Loucy (cell line): Measurements from ENCODE around the gene RPP21.
A peak's percentile ranks its signal among the peaks of the same experiment; 100 is the strongest.

Experiments
- H2AFZ ChIP-seq: fragments of 200-600 bp; sonication (generic); 2 replicates; pipeline ENCODE4 v1.6.0; 2016; ENCODE audit warnings: antibody characterized with exemption, mild to moderate bottlenecking, low read length, moderate library complexity
- H3F3A ChIP-seq: fragments of 200-600 bp; 2 replicates; pipeline ENCODE4 v1.6.0; 2016; ENCODE audit warnings: antibody characterized with exemption, low read depth, mild to moderate bottlenecking
- H3K27me3 ChIP-seq: fragments of 200-600 bp; sonication (generic); 2 replicates; pipeline ENCODE4 v1.6.1; 2014; ENCODE audit warnings: low read length, mild to moderate bottlenecking; ENCODE audit not compliant: insufficient read depth, poor library complexity, severe bottlenecking
- H3K36me3 ChIP-seq: fragments of 200-600 bp; sonication (generic); 2 replicates; pipeline ENCODE4 v1.6.1; 2016; ENCODE audit warnings: low read length; ENCODE audit not compliant: insufficient read depth
- H3K4me1 ChIP-seq: fragments of 200-600 bp; sonication (generic); 2 replicates; pipeline ENCODE4 v1.5.1; 2014; ENCODE audit warnings: low read length, mild to moderate bottlenecking; ENCODE audit not compliant: insufficient read depth, poor library complexity, severe bottlenecking
- H3K4me2 ChIP-seq: fragments of 200-600 bp; sonication (generic); 2 replicates; pipeline ENCODE4 v1.6.0; 2014; ENCODE audit warnings: antibody characterized with exemption, low read length, low read depth, mild to moderate bottlenecking; ENCODE audit not compliant: poor library complexity, severe bottlenecking
- H3K4me3 ChIP-seq: fragments of 200-600 bp; sonication (generic); 2 replicates; pipeline ENCODE4 v1.5.1; 2014; ENCODE audit warnings: low read length, mild to moderate bottlenecking, mixed read lengths; ENCODE audit not compliant: poor library complexity, severe bottlenecking
- H3K79me2 ChIP-seq: fragments of 200-600 bp; sonication (generic); 2 replicates; pipeline ENCODE4 v1.6.1; 2014; ENCODE audit warnings: low read length; ENCODE audit not compliant: insufficient read depth
- H3K9ac ChIP-seq: fragments of 200-600 bp; sonication (generic); 2 replicates; pipeline ENCODE4 v1.6.0; 2014; ENCODE audit warnings: mild to moderate bottlenecking, low read depth, low read length, moderate library complexity; ENCODE audit not compliant: poor library complexity, severe bottlenecking
- H3K9me2 ChIP-seq: fragments of 200-600 bp; sonication (generic); replicated peaks from 2 replicates; pipeline ENCODE4 v1.6.1; 2016; ENCODE audit warnings: low read depth, low read length, mixed read lengths
- H3K9me3 ChIP-seq: fragments of 200-600 bp; sonication (generic); 2 replicates; pipeline ENCODE4 v1.6.1; 2014; ENCODE audit warnings: mild to moderate bottlenecking, antibody characterized with exemption, low read length, low read depth; ENCODE audit not compliant: insufficient read depth
- H4K20me1 ChIP-seq: fragments of 200-600 bp; sonication (generic); 2 replicates; pipeline ENCODE4 v1.6.0; 2014; ENCODE audit warnings: antibody characterized with exemption, low read length, mild to moderate bottlenecking; ENCODE audit not compliant: insufficient read depth, poor library complexity, severe bottlenecking
- CTCF ChIP-seq: fragments of 200-600 bp; sonication (generic); conservative IDR thresholded peaks from 2 replicates; pipeline ENCODE4 v1.5.1; 2014; ENCODE audit warnings: mild to moderate bottlenecking, antibody characterized with exemption, low read length
- EZH2phosphoT487 ChIP-seq: fragments of 200-600 bp; IDR thresholded peaks from 2 replicates; pipeline ENCODE4 v1.6.1; 2018; ENCODE audit warnings: antibody characterized with exemption, mild to moderate bottlenecking, moderate library complexity, borderline replicate concordance

The RPP21 gene

GRCh38 chr6:30323806-30324205 is 21.1 kb upstream of the RPP21 start:
- peaks cover 68% of the 10 kb centered on the region for H4K20me1 ChIP-seq
- peak overlapping the region; percentile 91 for H3K4me2 ChIP-seq

DNA sequence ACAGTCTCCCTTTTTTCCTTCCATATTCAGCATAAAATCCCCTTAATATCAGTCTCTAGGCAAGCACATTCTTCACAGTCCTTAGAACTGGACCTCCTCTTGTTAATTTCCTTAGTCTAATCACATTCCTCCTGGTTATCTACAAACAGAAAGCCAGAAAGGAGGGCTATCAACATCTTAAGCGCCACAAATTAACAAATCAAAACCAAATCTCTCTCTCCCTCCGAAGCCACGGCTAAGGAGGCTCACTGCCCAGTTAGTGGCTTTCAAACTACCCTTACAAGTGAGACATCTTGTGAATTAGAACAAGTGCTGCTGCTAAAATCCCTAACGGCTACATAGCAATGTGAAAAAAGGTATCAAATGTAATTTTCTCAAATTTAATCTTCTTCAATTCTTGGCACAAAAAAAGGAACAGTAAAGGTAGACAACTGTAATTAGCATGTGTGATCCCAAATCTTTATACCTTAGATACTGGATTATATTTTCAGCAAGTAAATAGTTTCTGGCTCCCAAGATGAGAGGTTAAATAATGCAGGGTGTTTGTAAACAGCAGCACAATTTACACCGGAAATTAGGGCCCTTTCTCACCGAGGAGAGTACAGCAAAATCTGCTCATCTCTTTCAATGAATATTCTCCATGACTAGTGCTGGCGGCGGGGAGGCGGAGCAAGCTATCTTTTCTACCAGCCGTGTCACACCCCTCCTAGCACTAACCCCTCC is 19.6 kb upstream of the RPP21 start:
- no peaks in the 10 kb centered on the region for H3K9me2 ChIP-seq
- TF ChIP-seq CTCF, result no peak
- no peak for TF ChIP-seq EZH2phosphoT487
- H3K4me1 ChIP-seq, result peaks cover 46% of the 10 kb centered on the region
- peaks cover 58% of the 10 kb centered on the region for H4K20me1 ChIP-seq
- H3K9me3 ChIP-seq, result no peaks in the 10 kb centered on the region
- H3K27me3 ChIP-seq, result no peaks in the 10 kb centered on the region
- peaks cover 64% of the 10 kb centered on the region for H3K79me2 ChIP-seq
- H3K4me2 ChIP-seq, result peak overlapping the region; percentile 91
- 0 out of 2 replicates have a peak, but pooled peaks cover 2% of the 10 kb centered on the region for H3F3A ChIP-seq
- H3K9ac ChIP-seq, result peak overlapping the region; percentile 76
- H3K36me3 ChIP-seq, result no peaks in the 10 kb centered on the region; the same call in 1 of the 2 replicates
- H3K4me3 ChIP-seq, result peak overlapping the region; percentile 87
- peak overlapping the region; percentile 92; the same call in 1 of the 2 replicates for H2AFZ ChIP-seq

More at GRCh38 chr6:30323806-30324205, 21.1 kb upstream of the RPP21 start:
- H3K9ac ChIP-seq, result no peak overlapping the region
- H3K9me2 ChIP-seq, result no peaks in the 10 kb centered on the region
- H3F3A ChIP-seq, result 0 out of 2 replicates have a peak, but pooled peaks cover 2% of the 10 kb centered on the region
- TF ChIP-seq CTCF (no peak), EZH2phosphoT487 (no peak)
- no peaks in the 10 kb centered on the region for H3K36me3 ChIP-seq
- H3K27me3 ChIP-seq, result no peaks in the 10 kb centered on the region
- peaks cover 73% of the 10 kb centered on the region for H3K79me2 ChIP-seq
- no peak overlapping the region for H2AFZ ChIP-seq
- peak overlapping the region; percentile 87 for H3K4me3 ChIP-seq
- H3K4me1 ChIP-seq, result peaks cover 58% of the 10 kb centered on the region
- no peaks in the 10 kb centered on the region for H3K9me3 ChIP-seq

GRCh38 chr6:30325873-30326525 is 19.0 kb upstream of the RPP21 start:
- Histone ChIP-seq H3K36me3 (no peaks in the 10 kb centered on the region; the same call in 1 of the 2 replicates), H3F3A (0 out of 2 replicates have a peak, but pooled peaks cover 2% of the 10 kb centered on the region), H3K4me3 (peak overlapping the region; percentile 87), H3K9me2 (no peaks in the 10 kb centered on the region), H3K27me3 (no peaks in the 10 kb centered on the region), H3K9me3 (no peaks in the 10 kb centered on the region), H3K4me1 (peaks cover 42% of the 10 kb centered on the region), H3K79me2 (peaks cover 58% of the 10 kb centered on the region), H3K4me2 (peak overlapping the region; percentile 91), H3K9ac (peak overlapping the region; percentile 76), H2AFZ (peak overlapping the region; percentile 92), H4K20me1 (peaks cover 51% of the 10 kb centered on the region)
- no peak for TF ChIP-seq CTCF
